H1 (cell line): ENCODE measurements around the gene INA. TPM values are rescaled to one million over a fixed set of nuclear protein-coding genes. Genes with fewer than 3 reads are reported as not detected.

Experiments
- ATF3 ChIP-seq: IDR thresholded peaks from 2 replicates; pipeline ENCODE4 v1.6.1; 2011; ENCODE audit warnings: low read depth, mild to moderate bottlenecking, low read length; ENCODE audit not compliant: insufficient read depth
- BRCA1 ChIP-seq: IDR thresholded peaks from 2 replicates; pipeline ENCODE4 v1.6.1; 2012; ENCODE audit warnings: low read depth, low read length, improper control_type of control experiment
- CHD7 ChIP-seq: fragments of 300-600 bp; sonication (generic); IDR thresholded peaks from 2 replicates; pipeline ENCODE4 v1.7.1; 2012; ENCODE audit warnings: low read length, moderate library complexity, mild to moderate bottlenecking, inconsistent platforms; ENCODE audit not compliant: insufficient replicate concordance
- GABPA ChIP-seq: IDR thresholded peaks from 2 replicates; pipeline ENCODE4 v1.6.1; 2011; ENCODE audit warnings: mild to moderate bottlenecking, low read length, moderate library complexity, borderline replicate concordance; ENCODE audit not compliant: insufficient read depth
- JUN ChIP-seq: IDR thresholded peaks from 2 replicates; pipeline ENCODE4 v1.6.1; 2011; ENCODE audit warnings: low read depth, mild to moderate bottlenecking, improper control_type of control experiment, low read length
- KDM4A ChIP-seq: IDR thresholded peaks from one replicate; pipeline ENCODE4 v1.7.1; 2012; ENCODE audit warnings: low read depth, mild to moderate bottlenecking, moderate library complexity, low read length, inconsistent platforms; ENCODE audit not compliant: severe bottlenecking
- PHF8 ChIP-seq: fragments of 200-600 bp; sonication (generic); conservative IDR thresholded peaks from 2 replicates; pipeline ENCODE4 v1.7.1; 2012; ENCODE audit warnings: low read depth, mild to moderate bottlenecking, inconsistent platforms, low read length, moderate library complexity
- SP1 ChIP-seq: IDR thresholded peaks from 2 replicates; pipeline ENCODE4 v1.6.1; 2011; ENCODE audit warnings: low read depth, low read length
- polyA plus RNA-seq, 7 experiments: library from polyadenylated mRNA; depleted of rRNA in 3 of 7; stranded (reverse) in 5 of 7; unstranded in 2 of 7; fragments of >200 nt in 5 of 7; fragments of 200-250 nt in 2 of 7; gene quantifications; 1 replicate in 5 of 7; 2 replicates in 1 of 7; 4 replicates in 1 of 7; pipeline versions ENCODE4 v1.2.1 to v1.2.3, GENCODE V29; 2011 to 2013; ENCODE audit warnings: missing spikeins in 2 of 7, mixed read lengths in 2 of 7
- total RNA-seq: library from RNA; stranded (reverse); fragmentation: NEBNext Ultra II Directional; extraction: Animal tissue kit (Norgen Biotek cat#: 25700); gene quantifications from 2 replicates; pipeline ENCODE4 v1.2.1, GENCODE V29; 2021

Gene INA
- total and polyA plus RNA-seq, 2 of the 8 experiments (the other 6 are each of a cell fraction or from before 2014, with no cell fraction given), result 17.1 to 18.1 TPM

GRCh38 chr10:103291588-103291987, 14.7 kb downstream of the INA start (continued):
- TF ChIP-seq CHD7, result no peak
- TF ChIP-seq ATF3, result no peak
- no peak for TF ChIP-seq SP1
- no peak for TF ChIP-seq BRCA1
- no peak for TF ChIP-seq GABPA
- TF ChIP-seq KDM4A, result no peak
- TF ChIP-seq PHF8, result no peak
- TF ChIP-seq JUN, result no peak
